BE2C (cell line): Measurements from ENCODE around the gene RSPH1.

Experiments used
- DNase-seq: peaks from one replicate; pipeline ENCODE4 v3.0.0-alpha.2; 2020
- H3K27me3 ChIP-seq: fragments of 250-450 bp; sonication (Bioruptor Pico); 2 replicates; pipeline ENCODE4 v1.5.1; 2020; ENCODE audit warnings: mild to moderate bottlenecking
- H3K36me3 ChIP-seq: fragments of 250-450 bp; sonication (Bioruptor Pico); 2 replicates; pipeline ENCODE4 v1.5.1; 2020; ENCODE audit warnings: mild to moderate bottlenecking
- H3K4me1 ChIP-seq: fragments of 250-450 bp; sonication (Bioruptor Pico); 2 replicates; pipeline ENCODE4 v1.5.1; 2020
- H3K4me3 ChIP-seq: 2 replicates; pipeline ENCODE4 v1.5.1; 2011; ENCODE audit warnings: low read depth, low read length
- H3K9me3 ChIP-seq: fragments of 250-450 bp; sonication (Bioruptor Pico); 2 replicates; pipeline ENCODE4 v1.5.1; 2020
- TF ChIP-seq, protein P1 (sequence below): IDR thresholded peaks from 2 replicates; pipeline ENCODE4 v1.5.1; 2012; ENCODE audit warnings: mild to moderate bottlenecking, low read depth, low read length

The RSPH1 gene

DNA sequence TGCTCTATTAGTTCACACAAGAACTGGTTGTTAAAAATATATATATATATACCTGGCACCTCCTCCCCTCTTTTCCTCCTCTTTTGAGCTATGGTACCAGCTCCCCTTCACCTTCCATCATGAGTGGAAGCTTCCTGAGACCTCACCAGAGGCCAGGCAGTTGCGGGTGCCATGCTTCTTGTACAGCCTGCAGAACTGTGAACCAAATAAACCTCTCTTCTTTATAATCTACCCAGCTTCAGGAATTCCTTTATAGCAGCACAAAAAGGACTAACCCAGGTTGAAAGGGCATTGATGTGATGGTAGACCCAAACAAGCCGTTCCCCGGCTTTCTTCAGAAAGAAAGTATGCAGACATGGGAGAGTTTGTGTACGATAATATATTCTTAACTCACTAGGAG, 14.9 kb downstream of the RSPH1 start:
- no peak for DNase-seq
- Histone ChIP-seq H3K36me3 (no peaks in the 10 kb centered on the region), H3K4me1 (no peaks in the 10 kb centered on the region), H3K27me3 (0 out of 2 replicates have a peak, but pooled peaks cover 3% of the 10 kb centered on the region), H3K4me3 (no peak overlapping the region), H3K9me3 (no peaks in the 10 kb centered on the region)
- TF ChIP-seq, protein P1, sequence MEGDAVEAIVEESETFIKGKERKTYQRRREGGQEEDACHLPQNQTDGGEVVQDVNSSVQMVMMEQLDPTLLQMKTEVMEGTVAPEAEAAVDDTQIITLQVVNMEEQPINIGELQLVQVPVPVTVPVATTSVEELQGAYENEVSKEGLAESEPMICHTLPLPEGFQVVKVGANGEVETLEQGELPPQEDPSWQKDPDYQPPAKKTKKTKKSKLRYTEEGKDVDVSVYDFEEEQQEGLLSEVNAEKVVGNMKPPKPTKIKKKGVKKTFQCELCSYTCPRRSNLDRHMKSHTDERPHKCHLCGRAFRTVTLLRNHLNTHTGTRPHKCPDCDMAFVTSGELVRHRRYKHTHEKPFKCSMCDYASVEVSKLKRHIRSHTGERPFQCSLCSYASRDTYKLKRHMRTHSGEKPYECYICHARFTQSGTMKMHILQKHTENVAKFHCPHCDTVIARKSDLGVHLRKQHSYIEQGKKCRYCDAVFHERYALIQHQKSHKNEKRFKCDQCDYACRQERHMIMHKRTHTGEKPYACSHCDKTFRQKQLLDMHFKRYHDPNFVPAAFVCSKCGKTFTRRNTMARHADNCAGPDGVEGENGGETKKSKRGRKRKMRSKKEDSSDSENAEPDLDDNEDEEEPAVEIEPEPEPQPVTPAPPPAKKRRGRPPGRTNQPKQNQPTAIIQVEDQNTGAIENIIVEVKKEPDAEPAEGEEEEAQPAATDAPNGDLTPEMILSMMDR: no peak

DNA sequence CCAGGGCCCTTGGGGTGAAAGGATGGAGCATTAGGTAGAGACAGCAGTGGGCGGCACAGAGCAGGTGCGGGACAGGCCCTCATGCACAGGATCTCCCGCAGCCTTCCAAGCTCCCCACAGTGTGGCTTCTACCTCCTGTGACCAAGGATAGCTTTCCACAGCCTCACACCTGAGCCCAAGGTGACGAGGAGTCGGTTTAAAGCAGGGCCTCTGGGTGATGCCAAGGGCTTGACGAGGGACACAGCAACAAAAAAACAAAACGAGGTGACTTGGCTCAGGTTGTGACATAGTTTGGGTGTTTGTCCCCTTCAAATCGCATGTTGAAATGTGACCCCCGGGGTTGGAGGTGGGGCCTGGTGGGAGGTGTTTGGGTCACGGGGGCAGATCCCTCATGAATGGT, 15.3 kb downstream of the RSPH1 start:
- Histone ChIP-seq H3K27me3 (0 out of 2 replicates have a peak, but pooled peaks cover 3% of the 10 kb centered on the region), H3K9me3 (no peaks in the 10 kb centered on the region), H3K36me3 (no peaks in the 10 kb centered on the region), H3K4me3 (no peak overlapping the region), H3K4me1 (no peaks in the 10 kb centered on the region)
- TF ChIP-seq, protein P1: no peak
- DNase-seq: no peak

DNA sequence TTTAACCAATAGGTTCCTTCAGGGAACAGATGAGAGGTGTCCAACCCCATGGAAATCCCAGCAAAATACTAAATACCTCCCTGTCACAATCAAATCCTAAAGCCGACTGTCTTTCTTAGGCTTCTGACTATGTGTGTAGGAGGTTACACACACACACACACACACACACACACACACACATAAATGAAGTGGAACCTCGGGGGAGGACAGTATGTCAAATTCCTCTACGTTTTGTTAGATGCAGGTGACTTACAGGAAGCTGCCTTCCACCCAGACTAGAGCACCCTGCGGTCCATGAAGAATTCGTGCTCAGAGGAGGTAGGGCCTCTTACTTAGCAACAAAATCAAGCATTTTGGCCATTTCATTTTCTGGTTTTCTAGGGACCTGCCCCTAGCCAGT, 16.4 kb downstream of the RSPH1 start:
- no peaks in the 10 kb centered on the region for H3K9me3 ChIP-seq

DNA sequence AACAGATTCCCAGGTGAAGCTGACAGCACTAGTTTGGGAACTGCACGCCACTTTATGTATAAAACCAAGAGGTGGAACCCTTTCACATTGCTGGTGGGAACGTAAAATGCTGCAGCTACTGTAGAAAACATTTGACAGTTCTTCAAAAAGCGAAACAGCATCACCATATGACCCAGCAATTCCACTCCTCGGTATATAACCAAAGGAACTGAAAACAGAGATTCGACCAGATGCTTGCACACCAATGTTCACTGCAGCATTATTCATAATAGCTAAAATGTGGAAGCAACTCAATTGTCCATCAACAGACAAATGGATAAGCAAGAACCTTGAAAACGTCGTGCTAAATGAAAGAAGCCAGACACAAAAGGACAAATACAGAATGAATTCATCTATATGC, 17.5 kb downstream of the RSPH1 start:
- no peak for DNase-seq
- Histone ChIP-seq H3K36me3 (no peaks in the 10 kb centered on the region), H3K4me3 (no peak overlapping the region), H3K9me3 (no peaks in the 10 kb centered on the region), H3K4me1 (no peaks in the 10 kb centered on the region; the same call in 1 of the 2 replicates), H3K27me3 (0 out of 2 replicates have a peak, but pooled peaks cover 3% of the 10 kb centered on the region)
- TF ChIP-seq, protein P1: no peak

More for the DNA sequence above, 16.4 kb downstream of the RSPH1 start:
- TF ChIP-seq, protein P1: no peak
- H3K27me3 ChIP-seq: 0 out of 2 replicates have a peak, but pooled peaks cover 3% of the 10 kb centered on the region
- no peak overlapping the region for H3K4me3 ChIP-seq
- DNase-seq: no peak
- no peaks in the 10 kb centered on the region; the same call in 1 of the 2 replicates for H3K4me1 ChIP-seq
- no peaks in the 10 kb centered on the region for H3K36me3 ChIP-seq

DNA sequence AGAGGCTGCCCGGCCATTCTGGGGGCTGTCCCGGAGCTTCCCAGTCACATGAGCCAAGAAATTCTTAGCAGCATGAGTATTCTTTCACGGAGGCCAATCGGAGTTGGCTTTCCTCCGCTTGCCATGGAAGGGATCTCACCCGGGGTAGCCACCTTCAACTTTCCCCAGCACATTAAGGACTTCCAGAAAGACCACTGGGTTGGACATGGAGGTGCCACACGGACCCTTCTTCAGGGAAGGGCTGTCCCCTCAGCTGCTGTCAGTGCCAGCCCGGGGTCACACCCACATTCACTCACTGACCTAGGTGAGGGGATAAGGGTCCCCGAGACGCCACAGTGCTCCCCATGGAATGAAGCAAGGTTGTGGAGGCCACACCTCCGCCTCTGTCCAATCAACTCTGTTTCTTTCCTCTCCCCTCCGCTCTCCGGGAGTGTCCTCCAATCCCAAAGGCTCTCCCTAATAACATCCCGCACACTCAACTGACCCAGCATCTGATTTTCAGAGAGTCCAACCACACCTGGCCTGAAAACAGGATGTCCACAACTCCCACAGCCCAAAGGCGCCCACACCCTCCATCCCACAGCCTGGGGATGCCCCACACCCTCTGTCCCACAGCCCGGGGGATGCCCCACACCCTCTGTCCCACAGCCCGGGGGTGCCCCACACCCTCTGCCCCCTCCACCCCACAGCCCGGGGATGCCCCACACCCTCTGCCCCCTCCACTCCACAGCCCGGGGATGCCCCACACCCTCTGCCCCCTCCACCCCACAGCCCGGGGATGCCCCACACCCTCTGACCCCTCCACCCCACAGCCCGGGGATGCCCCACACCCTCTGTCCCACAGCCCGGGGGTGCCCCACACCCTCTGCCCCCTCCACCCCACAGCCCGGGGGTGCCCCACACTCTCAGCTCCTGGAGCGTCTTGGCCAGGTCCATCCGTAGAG, 19.4 kb downstream of the RSPH1 start:
- Histone ChIP-seq H3K36me3 (no peaks in the 10 kb centered on the region), H3K4me1 (no peaks in the 10 kb centered on the region; the same call in 1 of the 2 replicates), H3K9me3 (no peaks in the 10 kb centered on the region), H3K27me3 (no peaks in the 10 kb centered on the region), H3K4me3 (no peak overlapping the region)
- TF ChIP-seq, protein P1: no peak
- DNase-seq: no peak
